A172 (cell line): ENCODE measurements around the gene CNTN6. TPM values are rescaled to one million over a fixed set of nuclear protein-coding genes. Genes with fewer than 3 reads are reported as not detected.
"Not testable (repeated sequence)": the region's sequence is repeated elsewhere in the genome, so short reads cannot be mapped to it uniquely, and the experiment has no call there.

ENCODE experiments used
- DNase-seq: peaks from one replicate; pipeline ENCODE4 v3.0.0-alpha.2; 2015; ENCODE audit warnings: low spot score
- total RNA-seq: library from RNA; depleted of rRNA; stranded (reverse); fragments of >200 nt; shearing (Covaris generic); gene quantifications from 2 replicates; pipeline ENCODE4 v1.2.3, GENCODE V29; 2014

The CNTN6 gene
- total RNA-seq, 1 experiment from 2014 or later: not detected

DNA sequence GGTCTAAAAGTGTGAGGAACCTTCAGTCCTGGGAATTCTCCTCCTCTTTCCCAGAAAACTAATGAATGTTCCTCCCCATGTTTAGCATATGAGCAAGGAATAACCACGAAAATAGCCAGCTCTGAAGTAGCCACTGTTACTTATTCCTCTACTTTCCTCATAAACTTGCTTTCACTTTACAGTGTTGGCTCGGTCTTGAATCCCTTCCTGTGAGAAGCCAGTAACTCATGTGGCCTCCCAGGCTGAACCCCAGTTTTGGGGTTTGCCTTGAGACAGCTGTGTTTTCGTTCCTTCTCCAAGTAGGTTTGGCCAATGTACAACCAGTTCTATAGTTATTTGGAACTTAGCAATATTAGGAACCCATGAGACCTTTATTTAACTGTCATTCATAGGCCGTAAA lies 195.0 kb downstream of the CNTN6 start:
- no peak for DNase-seq

DNA sequence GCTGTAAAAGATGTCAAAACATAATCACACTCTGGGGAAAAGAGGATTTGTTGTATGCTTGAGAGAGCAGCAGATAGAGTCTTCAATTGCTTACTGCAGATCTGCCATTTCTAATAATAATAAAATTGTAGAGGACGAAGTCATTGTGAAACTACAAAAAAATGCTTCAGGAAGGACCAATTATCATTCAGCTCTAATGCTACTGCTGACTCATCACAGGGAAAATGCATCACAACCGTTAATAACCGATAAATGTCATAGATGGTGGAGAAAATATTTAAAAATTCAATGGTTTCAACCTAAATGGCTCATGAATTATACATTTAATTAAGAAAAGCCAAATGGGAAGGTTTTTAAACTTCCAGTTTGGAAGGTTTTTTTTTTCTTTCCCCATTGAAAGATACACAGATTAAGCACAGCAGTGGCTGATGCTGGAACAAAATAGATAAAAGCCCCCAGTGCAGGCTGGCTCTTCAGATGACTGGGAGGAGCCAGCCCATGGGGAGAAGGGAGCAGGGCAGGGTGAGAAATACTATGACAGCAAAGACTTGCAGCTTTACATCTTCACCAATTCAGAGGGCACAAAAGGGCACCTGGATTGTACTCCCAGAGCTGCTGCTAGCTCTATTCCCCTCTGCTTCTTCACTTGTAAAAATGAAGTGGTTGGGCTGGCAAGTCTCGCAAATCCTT lies 196.1 kb downstream of the CNTN6 start:
- DNase-seq: no peak

DNA sequence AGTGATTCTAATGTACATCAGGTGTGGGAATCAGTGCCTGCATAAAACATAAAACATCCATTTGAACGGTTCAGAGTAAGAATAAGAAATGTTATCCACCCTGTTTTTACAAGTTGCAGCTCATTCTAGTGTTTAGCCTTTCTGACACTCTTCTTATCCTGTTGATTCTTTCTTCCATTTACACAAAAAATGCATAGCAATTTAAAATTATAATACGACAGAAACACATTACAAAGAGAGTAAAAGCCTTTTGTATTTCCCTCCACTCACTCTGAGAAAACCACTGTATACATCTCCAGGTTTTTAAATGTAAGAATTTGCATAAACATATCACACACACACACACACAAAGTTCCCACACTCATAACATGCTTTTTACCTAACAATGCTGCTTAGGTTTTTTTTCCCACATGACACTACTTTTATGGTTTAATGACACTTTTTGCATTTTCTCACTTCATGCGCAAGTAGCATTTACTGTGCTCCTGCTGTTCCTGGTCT lies 199.8 kb downstream of the CNTN6 start:
- no peak for DNase-seq

DNA sequence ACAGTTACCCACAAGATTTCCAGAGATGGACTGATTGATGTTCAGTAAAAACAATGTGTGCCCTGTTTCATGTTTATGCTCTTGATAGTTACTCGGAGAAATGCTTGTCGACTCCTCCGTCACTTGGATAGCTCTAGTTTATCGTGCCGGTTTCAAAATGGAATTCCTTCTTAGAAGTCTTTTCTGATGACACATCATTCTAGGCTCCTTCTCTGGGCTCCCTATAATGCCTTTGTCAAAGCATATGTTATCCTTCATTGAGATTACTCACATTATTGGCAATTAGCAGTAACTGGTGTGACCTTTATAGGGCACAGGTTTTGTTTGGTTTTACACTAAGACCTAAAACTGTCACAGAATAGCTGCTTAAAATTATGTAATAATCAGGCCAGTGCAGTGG lies 201.8 kb downstream of the CNTN6 start:
- no peak for DNase-seq

DNA sequence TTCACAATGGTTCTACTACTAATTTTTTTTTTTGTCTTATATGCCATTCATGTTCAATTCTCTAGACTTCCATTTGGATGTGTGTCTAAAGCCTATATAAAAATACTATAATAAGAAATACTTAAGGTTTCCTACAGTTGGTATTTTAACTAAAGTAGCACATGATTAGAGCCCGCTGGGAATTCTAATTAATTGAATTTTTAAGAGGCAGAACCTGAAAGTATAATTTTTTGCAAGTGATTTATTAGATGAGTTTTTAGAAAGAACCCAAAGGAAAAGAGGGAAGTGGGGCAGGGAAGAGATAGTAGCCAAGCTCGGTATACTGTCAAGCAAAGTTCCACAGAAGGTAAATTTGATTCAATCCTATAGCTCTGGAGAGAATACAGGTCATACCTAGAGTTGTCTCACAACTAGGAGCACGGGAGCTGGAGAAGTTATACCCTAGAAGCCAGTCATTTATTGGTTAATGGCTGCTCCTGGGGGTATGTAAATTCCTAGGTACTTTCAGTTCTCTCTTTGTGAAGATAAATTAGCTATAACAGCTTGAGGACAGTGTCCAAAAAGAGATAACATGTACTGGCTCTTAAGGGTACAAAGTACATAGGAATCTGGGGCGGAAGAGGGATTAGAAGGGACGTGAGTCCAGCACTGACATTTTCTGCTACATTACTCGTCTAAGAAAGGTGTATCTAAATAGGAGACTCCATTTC lies 225.6 kb downstream of the CNTN6 start:
- DNase-seq: no peak

DNA sequence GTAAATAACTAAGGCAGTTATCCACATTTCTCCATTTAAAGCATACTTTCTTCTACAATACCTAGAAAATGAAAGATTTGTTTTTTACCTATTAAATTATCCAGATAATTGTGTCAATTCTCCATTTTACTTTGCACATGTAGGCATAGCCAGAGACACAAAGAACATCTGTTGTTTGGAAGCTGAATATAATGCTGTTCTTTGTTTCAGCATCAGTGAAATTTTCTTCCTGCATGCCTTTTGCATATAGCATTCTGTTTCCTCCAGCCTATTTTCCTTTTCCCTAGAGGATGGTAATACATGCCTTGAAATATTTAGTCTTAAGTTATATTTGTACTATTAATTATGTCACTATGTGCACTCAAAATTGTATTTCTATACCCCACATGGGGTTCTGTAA lies 233.7 kb downstream of the CNTN6 start:
- no peak for DNase-seq

DNA sequence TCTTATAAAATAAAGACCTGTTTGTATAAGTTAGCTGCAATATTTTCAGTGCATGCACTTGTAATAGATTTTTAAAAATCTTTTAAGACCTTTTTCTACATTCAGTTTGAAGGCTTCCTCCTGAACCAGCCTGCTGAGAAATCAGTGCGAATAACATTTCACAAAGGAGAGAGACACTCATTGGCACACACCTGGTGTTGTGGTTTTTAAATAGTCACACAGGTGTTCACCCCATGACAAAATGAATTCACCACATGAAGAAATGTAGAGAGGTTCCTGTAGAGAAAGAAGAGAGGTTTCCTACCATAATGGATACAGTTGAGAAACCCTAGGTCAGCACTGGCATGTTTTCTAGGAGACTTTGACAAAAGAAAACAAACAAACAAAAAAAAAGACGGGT lies 237.3 kb downstream of the CNTN6 start:
- no peak for DNase-seq

DNA sequence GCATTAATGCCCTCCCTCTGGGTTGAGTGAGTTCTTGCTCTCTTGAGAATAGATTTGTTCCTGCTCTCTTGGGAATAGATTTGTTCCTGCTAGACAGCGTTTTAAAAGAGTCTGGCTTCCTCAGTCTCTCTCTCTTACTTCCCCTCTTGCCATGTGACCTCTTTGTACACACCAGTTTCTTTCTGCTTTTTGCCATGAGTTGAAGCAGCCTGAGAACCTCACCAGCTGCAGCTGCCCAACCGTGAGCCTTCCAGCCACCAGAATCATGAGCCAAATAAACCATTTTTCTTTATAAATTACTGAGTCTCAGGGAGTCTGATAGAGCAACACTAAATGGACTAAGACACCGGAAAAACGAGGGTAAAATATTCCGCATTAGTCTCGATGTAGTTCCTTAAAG lies 253.6 kb downstream of the CNTN6 start:
- no peak for DNase-seq

DNA sequence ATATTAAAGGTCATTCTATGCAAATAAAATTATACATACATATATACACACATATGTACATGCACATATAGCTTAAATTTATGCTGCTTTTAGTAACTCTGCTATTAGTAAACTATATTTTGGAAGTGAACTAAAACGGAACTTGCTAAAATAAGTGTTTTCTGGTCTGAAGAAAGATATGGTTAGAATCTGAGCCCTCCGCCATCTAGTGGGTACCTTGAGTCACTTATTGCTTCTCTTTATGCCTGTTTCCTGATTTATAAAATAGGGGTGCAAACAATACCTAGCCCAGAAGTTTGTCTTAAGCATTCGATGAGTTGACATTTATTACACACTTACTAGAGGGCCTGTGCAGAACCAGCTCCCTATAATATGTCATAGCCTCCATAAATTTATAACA lies 255.7 kb downstream of the CNTN6 start:
- DNase-seq: no peak

DNA sequence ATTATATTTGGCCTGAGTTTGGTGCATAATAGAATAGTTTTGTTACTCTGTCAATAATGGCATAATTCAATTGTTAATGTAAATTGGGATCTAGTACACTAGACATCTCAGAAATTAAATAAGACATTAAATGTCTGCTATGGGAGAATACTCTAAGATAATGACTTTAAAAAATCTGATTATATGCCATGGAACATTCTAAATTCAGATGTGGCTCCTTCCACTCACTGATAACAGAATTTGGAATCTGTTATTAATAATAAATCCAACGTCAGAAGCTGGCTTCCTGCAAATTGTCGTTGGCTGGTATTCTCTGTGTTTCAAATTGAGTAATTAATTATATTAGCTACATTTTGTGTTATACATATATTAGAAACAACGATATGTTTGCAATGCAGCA lies 258.1 kb downstream of the CNTN6 start:
- DNase-seq: no peak

DNA sequence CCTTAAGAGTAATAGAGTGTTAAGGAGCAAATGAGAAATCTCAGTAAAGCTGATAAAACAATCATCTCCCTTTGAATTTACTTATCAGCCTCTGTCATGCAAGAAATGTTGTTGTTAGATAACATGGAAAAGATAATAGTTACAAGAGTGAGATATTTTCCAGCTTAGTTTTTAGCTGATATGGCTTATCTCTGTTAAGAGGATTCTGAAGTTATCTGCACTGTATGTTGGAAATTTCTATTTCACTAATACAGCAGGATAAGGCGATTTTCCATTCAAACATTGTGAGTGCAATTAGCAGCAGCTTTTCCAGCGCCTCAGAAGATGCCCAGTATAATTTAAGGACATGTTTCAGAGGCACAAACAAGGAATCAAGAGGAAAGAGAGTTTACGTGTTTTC lies 262.9 kb downstream of the CNTN6 start:
- no peak for DNase-seq

DNA sequence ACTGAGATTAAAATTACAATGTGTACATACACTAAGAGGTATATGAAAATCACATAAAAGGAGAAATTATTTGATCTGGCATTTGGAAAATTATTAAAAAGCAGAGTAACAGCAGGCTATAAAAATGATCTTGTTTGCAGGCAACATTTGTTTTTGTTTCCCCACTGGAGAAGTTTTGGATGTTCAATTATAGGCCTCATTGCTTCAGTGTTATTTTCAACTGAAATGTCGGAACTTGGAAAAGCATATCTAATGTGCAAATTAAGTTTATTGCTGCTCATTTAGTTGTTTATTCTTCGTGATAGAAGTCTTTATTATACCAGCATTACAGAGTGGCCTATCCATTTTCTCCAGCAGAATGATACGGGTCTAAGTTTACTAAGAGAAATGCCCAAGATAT lies 263.3 kb downstream of the CNTN6 start:
- no peak for DNase-seq

DNA sequence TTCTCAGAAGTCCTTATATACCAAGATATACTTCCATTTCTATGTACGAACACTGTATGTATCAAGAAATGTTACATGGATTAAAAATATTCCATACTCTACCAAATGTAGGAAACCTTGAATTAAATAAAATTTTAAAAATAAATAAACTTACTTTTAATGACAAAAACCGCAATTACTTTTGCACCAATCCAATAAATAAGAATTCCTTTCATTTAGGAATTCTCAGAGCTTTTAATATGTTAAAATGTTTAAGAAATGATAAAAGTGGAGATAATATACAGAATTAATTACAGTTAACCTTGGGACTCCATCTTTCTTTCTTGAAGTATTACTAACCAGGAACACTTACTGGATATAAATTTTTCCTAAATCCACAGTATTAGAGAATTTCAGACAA lies 272.7 kb downstream of the CNTN6 start:
- no peak for DNase-seq

DNA sequence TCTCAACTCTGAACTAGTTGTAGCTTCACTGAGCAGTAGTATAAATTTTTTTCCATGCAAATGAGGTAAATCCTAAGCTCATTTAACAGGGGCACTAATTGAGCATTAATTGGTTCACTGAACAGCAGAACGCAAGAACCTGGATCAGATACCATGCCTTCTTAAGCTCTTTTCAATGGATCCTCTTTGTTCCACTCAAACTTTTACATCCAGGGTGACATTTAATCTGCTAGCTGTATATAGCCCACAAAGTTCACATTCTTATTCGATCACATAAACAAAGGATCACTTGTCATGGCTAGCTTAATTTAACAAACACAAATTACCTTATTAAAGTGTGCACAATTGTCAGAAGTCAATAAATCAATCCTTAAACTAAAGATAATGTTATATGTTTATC lies 281.6 kb downstream of the CNTN6 start:
- no peak for DNase-seq

DNA sequence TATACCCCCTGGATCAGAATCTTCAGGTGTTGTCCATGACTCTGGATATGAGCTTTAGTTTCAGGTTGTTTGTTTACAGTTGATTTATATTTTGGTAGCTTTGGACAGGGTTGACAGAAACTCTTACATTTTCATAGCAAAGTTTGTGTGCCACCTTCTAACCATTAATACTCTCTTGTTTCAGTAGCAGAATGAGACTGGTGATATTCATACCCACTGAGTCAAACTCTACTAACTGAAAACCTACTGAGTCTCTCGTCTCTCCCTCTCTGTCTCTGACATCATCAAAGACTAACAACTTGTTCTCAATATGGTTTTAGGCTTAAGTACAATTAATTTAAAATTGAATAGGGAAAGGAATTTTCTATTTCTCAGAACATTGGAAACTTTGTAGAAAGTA lies 282.3 kb downstream of the CNTN6 start:
- DNase-seq: no peak

DNA sequence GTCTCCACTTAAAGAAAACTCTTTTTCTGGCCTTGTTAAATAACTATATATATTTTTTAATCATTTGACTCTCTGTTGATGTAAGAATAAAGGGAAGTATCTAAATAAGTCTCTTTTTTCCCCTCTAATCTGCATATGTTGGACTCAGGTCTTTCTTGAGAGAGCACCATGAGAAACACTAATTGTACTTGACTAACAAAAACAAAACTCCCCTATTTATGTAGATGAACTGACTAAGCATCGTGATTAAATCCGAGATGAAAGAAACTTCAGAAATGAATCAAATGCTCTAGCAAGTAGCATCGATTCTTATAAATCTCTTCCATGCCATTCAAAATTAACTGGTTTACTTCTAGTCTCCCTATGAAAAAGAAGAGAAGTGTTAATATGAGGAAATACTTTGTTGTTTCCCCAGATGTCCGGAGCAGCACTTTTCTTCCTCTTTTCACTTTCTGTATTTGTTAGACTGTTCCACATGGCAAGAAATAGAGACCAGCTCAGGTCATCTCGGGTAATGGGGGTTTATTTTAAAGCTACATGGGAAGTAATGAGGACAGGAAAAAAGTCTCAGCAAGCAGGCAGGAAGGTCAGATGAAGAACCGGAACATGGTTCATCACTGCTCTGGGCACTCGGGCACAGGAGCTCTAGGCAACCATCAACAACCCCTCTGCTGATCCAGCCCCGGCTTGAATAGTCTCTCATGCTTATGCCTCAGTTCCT lies 288.3 kb downstream of the CNTN6 start:
- no peak for DNase-seq

DNA sequence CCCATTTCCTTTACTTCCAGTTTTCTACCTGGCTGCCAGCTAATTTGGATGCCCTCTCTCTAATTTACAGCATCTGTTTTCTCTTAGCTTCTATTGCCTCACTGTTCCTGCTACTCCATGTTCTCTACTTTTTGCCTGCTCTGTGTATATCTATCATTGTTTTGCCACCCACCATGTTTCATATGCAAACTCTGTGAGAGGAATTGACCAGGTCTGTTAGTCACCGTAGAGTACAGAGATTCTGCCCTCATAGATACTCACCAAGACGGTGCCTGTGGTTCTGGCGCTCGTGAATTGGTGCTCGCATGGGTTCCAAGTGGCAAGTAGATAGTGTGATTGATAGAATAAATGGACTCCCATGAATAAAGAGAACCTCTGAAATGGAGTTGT lies 288.8 kb downstream of the CNTN6 start:
- no peak for DNase-seq

DNA sequence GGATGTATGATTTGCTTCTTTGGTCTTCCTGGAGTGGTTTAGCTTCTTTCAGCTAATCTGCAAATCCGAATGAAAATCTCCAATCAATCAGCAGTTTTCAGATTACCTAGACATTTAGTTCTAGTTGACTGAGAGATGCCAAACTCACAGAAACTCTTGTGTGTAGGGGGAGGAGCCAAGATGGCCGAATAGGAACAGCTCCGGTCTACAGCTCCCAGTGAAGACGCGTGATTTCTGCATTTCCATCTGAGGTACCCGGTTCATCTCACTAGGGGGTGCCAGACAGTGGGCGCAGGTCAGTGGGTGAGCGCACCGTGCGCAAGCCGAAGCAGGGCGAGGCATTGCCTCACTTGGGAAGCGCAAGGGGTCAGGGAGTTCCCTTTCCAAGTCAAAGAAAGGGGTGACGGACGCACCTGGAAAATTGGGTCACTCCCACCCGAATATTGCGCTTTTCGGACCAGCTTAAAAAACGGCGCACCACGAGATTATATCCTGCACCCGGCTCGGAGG lies 294.6 kb downstream of the CNTN6 start:
- DNase-seq: not testable (repeated sequence)

DNA sequence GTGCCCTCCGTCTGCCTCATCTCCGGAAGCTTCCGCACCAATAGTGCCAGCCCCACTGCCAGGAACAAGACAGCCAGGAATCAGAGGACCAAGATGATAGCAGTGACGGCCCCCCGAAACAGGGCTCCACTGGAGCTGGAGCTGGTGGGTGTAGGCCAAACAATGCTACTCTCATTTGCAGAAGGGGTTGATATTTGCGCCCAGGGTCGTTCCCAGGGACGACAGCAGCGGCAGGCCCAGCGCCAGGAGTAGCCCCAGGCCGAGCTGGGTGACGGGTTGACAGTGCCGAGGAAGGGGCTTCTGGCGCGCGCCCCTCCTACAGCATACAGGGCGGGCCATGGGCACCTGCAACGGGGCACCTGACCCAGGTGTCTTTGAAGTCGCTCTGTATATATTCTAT lies 301.4 kb downstream of the CNTN6 start:
- no peak for DNase-seq

DNA sequence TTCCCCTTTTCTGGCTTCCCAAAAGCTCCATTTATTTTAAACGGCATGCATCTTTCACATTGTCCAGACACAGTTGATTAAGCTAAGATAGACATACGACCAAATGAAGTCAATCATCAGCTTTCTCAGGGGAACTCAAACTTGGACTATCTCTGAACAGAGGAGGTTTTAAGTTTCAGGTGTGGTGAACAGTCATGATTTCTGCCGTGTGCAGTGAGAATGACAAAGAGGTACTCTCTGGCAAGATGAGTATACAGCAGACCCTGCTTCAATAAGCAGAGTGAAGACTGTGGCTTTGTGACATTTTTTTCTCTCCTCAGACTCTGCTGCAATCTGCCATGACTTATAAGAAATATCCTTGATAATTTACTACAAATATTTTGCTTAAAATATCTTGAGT lies 307.7 kb downstream of the CNTN6 start:
- DNase-seq: no peak

DNA sequence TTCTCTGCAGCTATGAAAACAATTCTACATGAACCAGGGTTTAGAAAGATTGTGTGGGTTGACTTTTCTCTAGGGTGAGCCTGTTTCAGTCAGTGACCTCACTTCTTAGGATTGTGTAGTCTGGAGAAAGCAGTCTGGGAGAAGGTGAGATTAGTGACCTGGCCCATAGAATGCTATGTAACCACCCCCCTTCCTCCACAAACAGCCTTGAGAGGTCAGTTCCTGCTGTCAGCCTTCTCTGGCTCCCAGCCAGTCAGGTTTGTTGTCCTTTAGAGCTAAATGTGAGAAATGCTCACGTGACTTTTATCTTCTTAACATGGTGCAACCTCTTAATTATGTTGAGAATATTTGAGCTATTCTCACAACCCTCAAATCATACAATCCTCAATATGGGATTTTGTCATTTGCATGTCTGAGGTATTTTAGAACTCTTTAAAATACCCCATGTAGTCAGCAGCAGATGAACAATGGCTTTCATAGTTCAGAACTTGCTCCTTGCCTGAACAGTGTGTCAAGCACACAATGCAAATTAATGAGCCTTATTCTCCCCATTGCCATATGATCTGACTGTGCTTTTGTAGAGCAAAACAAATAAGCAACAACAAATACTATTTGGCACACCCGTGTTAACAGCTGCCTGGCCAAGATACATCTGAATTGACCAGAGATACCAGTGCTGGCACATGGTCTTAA lies 311.6 kb downstream of the CNTN6 start:
- DNase-seq: no peak

DNA sequence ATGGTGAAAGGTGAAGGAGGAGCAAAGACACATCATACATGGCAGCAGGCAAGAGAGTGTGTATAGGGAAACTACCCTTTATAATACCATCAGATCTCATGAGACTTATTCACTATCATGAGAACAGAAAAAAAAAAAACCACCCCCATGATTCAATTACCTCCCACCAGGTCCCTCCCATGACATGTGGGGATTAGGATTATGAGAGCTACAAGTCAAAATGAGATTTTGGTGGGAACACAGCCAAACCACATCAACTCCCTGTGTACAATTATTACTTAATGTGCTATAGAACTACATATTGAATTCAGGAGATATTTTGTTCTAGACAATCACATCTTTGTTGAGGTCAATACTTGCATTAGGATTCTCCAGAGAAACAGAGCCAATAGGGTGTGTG lies 313.4 kb downstream of the CNTN6 start:
- DNase-seq: no peak
